HG03095 (cell line): ENCODE results near the gene GATAD2A.
"Not testable (repeated sequence)": the region's sequence is repeated elsewhere in the genome, so short reads cannot be mapped to it uniquely, and the experiment has no call there.

ENCODE experiments used
- ATAC-seq: cut with Tn5 transposase; IDR thresholded peaks from one replicate; pipeline ENCODE4 v1.9.1; 2021; ENCODE audit warnings: moderate library complexity; ENCODE audit not compliant: unreplicated experiment

The GATAD2A gene, protein sequence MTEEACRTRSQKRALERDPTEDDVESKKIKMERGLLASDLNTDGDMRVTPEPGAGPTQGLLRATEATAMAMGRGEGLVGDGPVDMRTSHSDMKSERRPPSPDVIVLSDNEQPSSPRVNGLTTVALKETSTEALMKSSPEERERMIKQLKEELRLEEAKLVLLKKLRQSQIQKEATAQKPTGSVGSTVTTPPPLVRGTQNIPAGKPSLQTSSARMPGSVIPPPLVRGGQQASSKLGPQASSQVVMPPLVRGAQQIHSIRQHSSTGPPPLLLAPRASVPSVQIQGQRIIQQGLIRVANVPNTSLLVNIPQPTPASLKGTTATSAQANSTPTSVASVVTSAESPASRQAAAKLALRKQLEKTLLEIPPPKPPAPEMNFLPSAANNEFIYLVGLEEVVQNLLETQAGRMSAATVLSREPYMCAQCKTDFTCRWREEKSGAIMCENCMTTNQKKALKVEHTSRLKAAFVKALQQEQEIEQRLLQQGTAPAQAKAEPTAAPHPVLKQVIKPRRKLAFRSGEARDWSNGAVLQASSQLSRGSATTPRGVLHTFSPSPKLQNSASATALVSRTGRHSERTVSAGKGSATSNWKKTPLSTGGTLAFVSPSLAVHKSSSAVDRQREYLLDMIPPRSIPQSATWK

DNA sequence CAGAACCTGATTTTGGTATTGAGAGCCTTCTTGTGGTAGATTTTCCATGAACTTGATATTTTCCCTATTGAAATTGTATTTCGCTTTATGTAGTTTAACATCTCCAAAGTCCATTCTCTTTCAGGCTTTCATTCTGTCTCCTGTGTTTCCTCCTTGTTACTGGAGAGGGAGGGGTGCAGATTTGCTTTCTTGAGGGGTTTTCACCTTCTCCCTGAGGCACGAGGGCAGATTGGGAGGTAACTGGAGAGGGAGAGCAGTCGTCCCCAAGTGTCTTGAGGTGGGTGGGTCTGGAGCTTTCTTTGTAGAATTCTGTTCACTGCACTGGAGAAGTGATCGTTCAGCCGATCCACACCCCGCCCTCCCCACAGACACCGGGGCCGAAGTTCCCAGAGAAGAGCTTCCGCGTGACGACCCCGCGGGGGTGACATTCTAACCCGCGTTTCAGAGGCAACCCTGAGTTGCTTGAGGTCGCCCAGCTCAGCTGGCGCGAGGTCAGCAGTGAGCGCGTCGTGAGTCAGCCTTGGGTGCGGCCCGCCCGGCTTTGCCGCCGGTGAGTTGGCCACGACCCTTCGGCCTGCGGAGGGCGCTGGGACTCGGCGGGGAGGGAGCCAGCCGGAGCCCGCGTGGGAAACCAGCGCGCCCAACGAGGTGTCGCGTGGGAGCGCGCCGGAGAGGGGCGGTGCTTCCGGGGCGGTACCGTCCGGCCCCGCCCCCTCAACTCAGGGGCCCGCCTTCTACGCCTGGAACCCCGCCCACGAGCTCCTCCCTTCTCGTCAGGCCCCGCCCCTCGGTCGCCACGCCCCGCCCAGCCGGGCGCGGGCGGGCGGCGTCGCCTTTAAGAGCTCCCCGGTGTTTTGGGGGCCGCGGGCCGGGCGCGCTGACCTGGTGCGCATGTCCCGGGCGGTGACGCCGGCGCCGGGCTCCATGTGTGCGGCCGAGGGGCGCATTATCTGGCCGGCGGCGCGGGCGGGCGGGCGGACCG lies at the start of gene GATAD2A:
GATAD2A (plus strand) TSS at position 797 of the 982 bp plus-strand sequence. CDS start 59,671 bp downstream, outside the sequence.
- peak; percentile 67 for ATAC-seq

DNA sequence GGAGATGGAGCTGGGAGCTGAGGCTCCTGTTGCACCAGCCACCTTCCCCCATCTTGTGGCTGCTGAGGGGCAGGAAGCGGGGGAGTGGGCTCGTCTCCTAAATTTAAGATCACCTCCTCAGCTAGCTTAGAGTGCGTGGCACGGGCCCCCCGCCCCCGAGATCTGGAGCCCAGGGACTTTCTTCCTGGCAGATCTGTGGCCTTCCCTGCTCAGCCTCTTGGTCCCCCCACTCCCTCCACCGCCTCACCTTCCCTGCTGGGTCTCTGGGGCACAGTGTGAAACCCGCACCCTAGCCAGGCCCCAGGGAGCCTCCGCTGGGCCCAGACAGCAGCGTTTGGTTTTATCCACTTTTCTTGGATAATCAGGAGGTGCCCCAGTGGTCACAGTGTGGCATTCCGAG lies 49.0 kb upstream of the GATAD2A start:
- ATAC-seq, result no peak

DNA sequence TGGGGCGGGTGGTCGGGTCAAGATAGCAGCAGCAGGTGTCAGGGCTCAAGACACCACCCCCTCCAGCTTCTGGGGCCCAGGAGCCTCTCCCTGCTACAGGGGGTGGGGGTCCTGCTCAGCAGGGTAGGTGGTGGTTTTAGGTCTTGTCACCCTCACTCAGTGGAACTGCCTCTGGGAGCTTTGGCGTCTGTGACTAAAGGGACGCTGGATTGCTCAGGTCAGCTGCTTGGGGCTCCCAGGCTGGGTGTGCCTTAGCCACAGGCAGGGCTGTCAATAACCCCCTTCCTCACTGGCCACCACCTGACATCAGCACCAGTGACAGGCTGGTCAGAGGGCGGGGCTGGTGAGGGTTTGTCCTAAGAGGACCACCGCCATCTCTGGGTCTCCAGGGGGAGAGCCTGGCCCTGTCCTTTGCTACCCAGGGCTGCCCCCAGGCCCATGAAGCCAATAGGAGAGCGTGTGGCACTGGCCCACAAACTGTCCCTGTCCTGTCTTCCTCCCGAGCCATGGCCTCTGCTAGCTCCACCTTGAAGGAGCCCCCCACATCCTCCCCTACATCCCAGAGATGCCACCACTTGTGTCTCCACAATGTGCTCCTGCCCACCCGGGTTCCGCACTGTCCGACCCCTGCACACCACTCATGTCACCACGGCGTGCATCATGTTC lies 48.4 kb upstream of the GATAD2A start:
- no peak for ATAC-seq

DNA sequence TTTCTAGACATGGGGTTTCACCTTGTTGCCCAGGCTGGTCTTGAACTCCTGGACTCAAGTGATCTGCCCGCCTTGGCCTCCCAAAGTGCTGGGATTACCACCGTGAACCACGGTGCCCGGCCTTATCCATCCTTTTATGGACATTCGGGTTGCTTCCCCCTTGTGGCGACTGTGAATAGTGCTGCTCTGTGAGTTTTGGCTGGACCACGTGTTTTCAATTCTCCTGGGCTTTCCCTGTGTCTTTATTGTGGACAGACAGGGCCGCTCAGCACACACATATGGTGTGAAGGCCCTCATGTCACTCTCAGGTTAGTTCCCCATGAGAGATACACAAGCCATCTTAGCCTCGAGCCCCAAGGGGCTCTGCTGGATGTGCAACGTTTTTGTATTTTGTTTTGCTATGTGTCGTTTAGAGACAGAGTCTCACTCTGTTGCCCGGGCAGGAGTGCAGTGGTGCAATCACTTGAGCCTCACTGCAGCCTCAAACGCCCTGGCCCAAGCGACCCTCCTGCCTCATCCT lies 44.3 kb upstream of the GATAD2A start:
- no peak for ATAC-seq

DNA sequence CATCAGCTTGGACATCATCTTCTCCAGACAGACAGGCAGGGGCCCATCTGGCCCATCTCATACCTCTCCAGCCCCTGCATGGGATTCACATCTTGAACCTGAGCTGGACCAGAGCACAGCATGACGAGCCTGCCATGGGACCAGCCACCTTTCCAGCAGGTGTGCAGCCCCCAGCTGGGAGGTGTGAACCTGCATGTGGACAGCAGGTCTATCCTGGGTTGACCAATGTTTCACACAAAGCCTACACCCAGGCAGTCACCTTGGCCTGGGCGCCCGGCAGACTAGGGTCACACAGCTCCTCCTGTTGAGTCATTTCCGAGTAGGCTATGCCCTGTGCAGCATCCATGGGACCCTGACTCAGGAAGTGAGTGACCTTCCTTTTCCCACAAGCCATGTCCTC lies 43.4 kb upstream of the GATAD2A start:
- ATAC-seq, result no peak

DNA sequence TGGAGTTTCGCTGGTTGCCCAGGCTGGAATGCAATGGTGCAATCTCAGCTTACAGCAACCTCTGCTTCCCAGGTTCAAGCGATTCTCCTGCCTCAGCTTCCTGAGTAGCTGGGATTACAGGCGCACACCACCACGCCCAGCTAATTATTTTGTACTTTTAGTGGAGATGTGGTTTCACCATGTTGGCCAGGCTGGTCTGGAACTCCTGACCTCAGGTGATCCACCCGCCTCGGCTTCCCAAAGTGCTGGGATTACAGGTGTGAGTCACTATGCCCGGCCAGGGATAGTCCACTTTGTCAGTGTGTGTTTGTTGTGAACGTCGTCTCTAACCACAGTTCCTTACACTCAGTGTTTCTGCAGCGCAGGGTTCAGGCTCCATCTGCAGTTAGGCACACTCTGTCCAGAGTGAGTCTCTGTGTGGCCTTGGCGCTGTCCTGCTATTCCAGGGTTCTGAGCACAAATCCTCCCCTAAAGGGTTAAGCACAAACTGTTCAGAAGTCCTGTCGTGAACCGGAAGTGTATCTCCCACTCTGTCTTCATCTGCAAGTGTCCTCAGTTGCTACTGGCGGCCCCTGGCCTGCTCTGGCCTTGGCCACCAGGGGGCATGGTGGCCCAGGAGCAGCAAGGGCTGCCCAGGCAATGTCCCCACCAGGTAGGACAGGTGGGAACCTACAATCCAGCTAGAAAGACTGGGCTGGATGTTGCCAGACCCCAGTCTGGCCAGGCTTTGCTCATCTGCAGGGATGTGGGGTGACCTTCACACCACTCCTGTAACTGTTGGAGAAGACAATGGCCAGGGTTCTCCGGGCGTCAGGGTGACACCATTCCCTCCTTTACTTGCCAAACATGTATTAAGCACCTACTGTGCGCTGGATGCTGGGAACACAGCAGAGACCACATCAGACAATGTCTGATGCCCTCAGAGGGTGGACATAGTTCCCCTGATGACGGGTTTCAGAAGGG lies 38.8 kb upstream of the GATAD2A start:
- no peak for ATAC-seq

DNA sequence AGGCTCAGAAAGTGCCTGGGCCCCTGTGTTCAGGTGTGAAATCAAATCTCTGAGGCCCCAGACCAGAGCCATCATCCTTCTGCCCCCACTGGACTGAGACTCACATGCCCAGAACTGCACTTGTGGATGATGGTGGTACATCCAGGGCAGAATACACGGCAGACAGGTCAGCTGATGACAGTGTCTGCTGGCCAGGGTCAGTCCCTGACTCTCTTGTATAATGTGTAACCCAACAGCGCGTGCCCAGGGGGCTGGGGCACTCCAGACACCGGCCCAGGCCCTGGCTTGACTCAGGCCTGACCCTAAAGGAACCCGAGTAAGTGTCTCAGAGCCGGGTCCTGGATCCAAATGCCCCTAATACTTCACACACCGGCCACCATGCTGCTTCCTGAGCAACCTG lies 37.4 kb upstream of the GATAD2A start:
- ATAC-seq, result no peak

DNA sequence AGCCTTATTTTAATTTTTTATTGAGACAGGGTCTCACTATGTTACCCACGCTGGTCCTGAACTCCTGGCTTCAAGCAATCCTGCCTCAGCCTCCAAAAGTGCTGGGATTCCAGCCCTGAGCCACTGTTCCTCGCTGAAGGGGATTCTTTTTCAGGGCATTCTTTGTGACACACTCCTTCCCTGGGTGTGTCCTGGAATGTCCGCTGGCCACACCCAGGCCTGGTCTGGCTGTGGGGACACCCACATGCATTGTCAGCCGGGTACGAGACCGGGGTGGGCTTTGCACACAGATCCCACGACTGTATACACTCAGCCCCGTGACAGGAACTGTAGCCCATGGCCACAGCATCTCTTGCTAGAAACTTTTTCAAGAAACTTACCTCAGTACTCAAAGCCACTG lies 34.4 kb upstream of the GATAD2A start:
- ATAC-seq, result no peak

DNA sequence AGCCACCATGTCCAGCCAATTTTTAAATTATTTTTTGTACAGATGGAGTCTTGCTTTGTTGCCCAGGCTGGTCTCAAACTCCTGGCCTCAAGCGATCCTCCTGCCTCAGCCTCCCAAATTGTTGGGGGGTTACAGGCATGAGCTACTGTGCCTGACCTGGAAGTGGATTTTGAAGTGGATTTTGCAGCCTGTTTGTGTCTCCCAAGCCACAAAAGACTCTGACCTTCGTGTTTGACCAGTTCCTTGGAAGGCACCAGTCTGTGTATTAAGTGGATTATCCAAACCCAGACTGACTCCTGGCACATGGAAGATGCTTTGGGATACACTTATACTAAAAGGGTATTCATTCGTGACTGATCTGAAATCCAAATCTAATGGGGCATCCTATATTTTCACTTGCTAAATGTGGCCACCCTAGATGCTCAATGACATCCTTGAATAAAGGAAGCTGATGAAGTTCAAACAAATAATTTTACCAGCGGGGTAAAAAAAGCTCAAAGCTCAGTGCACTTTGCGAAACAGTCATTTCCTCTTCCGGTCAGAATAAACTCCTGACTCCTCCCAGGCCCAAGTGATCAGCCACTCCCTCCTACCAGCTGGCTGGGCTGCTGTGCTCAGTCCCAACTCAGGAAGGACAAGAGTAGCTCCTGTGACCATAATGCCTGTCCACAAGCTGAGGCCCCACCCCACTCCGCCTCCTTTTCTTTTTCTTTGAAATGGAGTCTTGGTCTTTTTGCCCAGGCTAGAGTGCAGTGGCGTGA lies 32.6 kb upstream of the GATAD2A start:
- peak; percentile 92 for ATAC-seq

DNA sequence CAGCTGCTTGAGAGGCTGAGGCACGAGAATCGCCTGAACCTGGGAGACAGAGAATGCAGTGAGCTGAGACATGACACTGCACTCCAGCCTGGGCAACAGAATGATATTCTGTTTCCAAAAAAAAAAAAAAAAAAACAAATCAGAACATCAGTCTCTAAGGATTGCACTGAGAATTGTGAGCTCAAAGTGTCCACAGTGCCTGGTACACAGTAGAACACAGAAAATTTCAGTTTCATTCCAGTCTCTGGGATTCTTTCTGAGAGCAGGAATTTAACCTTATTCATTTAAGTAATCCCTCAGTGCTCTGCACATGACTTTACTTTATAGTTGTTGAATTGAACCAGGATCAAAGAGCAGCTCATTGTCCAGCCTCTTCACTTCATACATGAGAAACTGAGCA lies 25.9 kb upstream of the GATAD2A start:
- ATAC-seq, result no peak

DNA sequence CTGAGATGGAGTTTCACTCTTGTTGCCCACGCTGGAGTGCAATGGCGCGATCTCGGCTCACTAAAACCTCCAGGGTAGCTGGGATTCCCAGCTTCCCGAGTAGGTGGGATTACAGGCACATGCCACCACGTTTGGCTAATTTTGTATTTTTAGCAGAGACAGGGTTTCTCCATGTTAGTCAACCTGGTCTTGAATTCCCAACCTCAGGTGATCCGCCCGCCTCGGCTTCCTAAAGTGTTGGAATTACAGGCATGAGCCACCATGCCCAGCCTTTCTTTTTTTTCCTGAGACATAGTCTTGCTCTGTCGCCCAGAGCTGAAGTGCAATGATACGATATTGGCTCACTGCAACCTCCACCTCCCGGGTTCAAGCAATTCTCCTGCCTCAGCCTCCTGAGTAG lies 25.2 kb upstream of the GATAD2A start:
- ATAC-seq, result not testable (repeated sequence)

DNA sequence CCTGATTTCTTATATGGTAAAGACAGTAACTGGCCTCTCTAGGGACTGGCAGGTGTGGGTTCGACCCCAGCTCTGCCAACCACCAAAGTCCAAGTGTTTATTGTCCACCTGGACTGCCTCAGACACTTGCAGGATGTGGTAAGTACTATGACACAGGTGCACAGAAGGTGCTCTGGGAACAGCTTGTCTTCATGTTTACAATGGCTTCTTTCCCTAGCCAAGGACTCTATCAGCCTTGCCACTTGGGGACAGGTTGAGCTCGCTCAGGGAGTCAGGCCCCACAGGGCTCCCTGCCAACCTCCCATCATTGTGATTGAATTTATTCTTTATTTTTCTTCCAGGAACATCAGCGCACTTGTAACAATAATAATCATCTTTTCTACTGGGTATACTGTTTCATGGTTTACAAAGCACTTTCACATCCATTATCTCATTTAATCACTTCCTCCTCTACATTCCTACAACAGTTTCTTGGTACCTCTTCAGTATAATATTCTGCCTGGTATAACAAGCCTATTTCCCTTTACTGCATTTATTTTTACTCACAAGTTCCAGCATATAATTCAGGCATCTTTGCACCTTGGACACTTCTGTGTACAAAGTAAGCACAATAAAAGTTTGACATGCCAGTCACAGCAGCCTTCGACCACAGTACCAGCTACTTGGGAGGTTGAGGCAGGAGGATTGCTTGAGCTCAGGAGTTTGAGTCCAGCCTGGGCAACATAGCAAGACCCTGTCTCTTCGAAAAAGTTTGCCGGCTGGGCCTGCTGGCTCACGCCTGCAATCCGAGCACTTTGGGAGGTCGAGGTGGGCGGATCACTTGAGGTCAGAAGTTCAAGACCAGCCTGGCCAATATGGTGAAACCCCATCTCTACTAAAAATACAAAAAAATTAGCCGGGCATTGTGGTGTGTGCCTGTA lies 24.2 kb upstream of the GATAD2A start:
- no peak for ATAC-seq

DNA sequence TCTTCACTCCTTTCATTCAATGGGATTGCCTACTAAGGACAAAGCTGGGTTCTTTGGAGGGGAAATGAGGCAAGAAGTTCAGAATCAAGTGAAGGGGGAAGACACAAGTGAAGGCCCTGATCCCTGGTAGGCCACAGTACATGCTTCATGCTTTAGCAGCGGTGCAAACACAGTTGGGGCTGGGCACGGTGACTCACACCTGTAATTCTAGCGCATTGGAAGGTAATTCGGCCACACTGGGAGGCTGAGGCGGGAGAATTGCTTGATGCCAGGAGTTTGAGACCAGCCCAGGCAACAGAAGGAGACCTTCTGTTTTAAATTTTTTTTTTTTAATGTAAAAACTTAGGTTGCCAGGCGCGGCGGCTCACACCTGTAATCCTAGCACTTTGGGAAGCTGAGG lies 23.4 kb upstream of the GATAD2A start:
- no peak for ATAC-seq

DNA sequence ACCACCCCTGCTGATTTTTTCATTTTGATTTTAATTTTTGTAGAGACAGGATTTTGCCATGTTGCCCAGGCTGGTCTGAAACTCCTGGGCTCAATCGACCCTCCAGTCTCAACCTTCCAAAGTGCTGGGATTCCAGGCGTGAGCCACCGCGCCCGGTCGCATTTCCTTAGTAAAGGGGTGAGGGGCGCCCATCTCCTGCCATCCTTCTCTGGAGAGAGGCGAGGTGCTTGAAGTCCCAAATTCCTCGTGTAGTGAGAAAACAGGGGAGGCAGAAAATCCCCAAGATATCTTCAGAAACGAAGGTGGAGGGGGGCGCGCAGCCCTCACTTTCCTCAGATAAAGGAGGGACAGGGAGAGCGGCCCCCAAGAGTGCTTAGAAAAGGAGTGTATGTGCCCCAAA lies 21.0 kb upstream of the GATAD2A start:
- ATAC-seq, result no peak

DNA sequence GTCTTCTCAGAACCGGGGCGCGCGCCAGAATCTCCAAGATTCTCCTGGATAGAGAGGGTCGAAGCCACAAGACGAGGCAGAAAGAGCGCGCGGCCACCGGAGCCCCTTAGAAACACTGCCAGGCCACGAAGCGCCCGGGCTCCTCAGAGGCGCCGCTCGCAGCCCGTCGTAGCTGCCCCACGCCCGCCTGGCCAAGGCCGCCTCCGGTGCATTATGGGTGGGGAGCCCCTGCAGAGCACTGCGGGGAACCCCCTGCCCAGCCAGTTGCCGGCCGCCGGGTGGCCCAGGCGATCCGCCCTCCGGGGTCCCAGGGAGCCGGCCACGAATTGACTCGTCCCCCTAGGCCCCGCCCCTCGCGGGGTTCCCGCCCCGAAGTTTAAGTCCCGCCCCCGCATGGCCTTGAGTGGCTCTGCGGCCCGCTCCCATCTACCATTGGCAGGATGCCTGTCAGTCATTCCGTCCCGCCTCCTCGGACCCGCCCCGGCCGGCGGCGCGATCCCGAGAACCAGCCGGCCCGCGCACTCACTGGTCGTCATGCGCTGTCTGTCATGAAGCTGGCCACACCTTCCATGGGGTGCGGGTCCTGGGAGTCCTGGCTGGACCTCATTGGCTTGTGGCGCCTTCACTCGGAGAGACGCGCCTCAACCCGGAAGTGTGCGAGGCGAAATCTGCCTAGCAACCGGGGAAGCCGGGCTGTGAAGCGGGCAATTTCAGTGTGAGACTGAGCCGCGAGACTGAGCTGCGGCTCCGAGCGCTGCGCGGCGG lies 20.2 kb upstream of the GATAD2A start:
- ATAC-seq, result peak; percentile 84

DNA sequence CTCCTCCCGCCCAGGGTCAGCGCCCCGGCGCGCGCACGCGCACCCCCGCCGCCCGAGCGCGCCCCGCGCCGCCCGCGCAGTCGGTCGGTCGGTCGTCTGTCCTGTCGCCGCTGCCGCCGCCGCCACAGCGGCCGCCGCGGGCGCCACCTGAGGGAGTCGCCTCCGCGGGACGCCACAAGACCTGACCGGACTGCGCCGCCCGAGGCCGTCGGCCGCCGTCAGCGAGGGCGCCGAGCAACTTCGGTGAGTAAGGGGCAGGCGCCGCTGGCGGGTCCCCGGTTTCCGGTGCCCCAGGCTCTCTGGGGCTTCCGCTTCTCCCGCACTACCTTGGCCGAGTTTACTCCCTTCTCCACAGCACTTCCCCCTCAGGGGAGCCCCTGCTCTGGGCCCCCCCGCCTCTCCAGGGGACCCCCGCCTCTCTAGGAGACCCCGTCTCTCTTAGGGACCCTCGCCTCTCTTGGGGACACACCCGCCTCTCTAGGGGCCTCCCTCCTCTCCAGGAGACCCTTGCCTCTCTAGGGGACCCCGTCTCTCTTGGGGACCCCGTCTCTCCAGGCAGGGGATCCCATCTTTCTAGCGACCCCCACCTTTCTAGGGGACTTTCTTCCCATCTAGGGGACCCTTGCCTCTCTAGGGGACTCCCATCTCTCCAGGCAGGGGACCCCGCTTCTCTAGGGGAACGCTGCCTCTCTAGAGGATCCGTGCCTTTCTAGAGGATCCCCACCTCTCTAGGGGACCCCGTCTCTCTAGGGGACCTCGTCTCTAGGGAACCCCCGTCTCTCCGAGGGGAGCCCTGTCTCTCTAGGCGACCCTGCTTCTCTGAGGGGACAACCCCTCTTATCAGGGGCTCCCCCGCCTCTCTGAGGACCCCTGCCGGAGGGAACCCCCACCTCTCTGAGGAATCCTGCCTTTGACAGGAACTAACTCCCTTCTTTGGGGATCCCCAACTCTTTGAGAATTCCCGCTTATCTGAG lies 19.3 kb upstream of the GATAD2A start:
- peak; percentile 12 for ATAC-seq
